GM21381 (cell line): ENCODE data around the gene AKAP7.
"Not testable (repeated sequence)": the region's sequence is repeated elsewhere in the genome, so short reads cannot be mapped to it uniquely, and the experiment has no call there.

Experiments used
- ATAC-seq: cut with Tn5 transposase; IDR thresholded peaks from one replicate; pipeline ENCODE4 v1.9.1; 2021; ENCODE audit warnings: mild to moderate bottlenecking, moderate library complexity; ENCODE audit not compliant: unreplicated experiment

AKAP7 gene

DNA sequence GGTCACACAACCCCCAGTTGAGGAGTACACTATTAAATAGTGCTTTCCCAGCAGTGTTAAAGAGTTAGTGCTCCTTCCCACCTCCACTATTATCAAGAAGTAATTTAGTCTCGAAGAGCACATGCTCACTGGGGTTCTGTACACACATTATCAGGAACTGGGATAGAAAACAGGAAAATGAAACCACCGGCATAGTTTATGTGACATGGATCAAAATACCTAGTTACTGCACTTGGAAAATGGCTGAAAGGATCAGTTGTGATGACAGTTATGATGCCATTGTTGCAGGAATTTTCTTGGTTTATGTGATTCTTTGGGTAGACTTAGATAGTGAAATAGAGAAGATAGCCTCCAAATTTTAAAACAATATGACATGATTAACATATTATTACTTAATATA lies 152.9 kb downstream of the AKAP7 start:
- ATAC-seq, result no peak

DNA sequence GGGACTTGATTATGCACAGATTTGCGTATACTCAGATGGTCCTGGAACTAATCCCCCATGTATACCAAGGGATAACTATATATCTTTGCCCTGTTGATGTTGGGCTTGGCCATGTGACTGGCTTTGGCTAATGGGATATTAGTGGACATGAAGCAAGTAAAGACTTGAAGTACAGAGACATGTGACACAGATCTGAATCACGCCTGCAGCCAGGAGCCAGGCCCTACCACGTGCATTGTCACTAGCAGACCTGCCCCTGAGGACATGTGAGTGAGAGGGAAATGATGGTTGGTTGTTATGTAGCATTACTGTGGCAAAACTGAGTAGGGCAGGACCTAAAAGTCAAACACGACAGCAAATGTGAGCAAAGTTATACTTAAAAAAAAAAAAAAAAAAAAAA lies 155.7 kb downstream of the AKAP7 start:
- ATAC-seq, result no peak

GRCh38 chr6:131292145-131292938 lies 157.1 kb downstream of the AKAP7 start:
- ATAC-seq, result no peak

DNA sequence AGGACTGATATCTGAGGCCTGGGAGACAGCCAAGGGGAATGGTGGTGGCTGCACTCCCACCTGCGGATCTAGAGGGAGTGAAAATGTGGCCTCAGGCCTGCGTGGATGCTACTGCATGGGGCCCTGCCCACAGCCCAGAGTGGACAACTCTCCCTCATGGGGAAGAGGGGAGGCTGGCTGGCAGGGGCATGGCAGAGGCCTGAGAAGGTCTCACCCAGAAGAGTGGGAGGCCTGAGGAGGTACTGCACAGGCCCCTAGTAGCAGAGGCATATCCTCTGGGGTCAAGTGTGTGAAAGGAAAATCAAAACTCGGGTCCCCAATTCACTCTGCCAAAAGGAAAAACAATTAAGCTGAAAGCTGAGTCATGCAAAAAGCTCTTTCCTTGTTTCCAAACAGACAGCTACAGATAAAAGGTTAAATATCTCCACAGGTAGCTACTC lies 158.2 kb downstream of the AKAP7 start:
- no peak for ATAC-seq

GRCh38 chr6:131295081-131295480 lies 159.8 kb downstream of the AKAP7 start:
- no peak for ATAC-seq

DNA sequence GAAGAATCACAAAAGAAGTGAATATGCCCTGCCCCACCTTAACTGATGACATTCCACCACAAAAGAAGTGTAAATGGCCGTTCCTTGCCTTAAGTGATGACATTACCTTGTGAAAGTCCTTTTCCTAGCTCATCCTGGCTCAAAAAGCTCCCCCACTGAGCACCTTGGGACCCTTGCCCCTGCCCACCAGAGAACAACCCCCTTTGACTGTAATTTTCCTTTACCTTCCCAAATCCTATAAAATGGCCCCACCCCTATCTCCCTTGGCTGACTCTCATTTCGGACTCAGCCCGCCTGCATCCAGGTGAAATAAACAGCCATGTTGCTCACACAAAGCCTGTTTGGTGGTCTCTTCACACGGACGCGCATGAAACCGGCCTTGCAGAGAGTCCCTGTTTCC lies 165.6 kb downstream of the AKAP7 start:
- not testable (repeated sequence) for ATAC-seq

GRCh38 chr6:131303338-131303930 lies 168.2 kb downstream of the AKAP7 start:
- no peak for ATAC-seq

GRCh38 chr6:131305037-131305850 lies 170.0 kb downstream of the AKAP7 start:
- ATAC-seq, result no peak

GRCh38 chr6:131309437-131309836 lies 174.2 kb downstream of the AKAP7 start:
- no peak for ATAC-seq

- ATAC-seq, result no peak
Observed at GRCh38 chr6:131314838-131315237, 179.6 kb downstream of the AKAP7 start.

- no peak for ATAC-seq
Observed at GRCh38 chr6:131316654-131317053, 181.4 kb downstream of the AKAP7 start.

- no peak for ATAC-seq
Observed at GRCh38 chr6:131317516-131317915, 182.2 kb downstream of the AKAP7 start.

GRCh38 chr6:131321589-131321988 lies 186.3 kb downstream of the AKAP7 start:
- ATAC-seq, result no peak

- no peak for ATAC-seq
Observed at GRCh38 chr6:131322125-131322524, 186.9 kb downstream of the AKAP7 start.

- ATAC-seq, result not testable (repeated sequence)
Observed at GRCh38 chr6:131325669-131326068, 190.4 kb downstream of the AKAP7 start.

DNA sequence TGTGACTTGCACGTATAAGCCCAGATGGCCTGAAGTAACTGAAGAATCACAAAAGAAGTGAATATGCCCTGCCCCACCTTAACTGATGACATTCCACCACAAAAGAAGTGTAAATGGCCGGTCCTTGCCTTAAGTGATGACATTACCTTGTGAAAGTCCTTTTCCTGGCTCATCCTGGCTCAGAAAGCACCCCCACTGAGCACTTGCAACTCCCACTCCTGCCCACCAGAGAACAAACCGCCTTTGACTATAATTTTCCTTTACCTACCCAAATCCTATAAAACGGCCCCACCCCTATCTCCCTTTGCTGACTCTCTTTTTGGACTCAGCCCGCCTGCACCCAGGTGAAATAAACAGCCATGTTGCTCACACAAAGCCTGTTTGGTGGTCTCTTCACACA lies 193.5 kb downstream of the AKAP7 start:
- ATAC-seq, result not testable (repeated sequence)

DNA sequence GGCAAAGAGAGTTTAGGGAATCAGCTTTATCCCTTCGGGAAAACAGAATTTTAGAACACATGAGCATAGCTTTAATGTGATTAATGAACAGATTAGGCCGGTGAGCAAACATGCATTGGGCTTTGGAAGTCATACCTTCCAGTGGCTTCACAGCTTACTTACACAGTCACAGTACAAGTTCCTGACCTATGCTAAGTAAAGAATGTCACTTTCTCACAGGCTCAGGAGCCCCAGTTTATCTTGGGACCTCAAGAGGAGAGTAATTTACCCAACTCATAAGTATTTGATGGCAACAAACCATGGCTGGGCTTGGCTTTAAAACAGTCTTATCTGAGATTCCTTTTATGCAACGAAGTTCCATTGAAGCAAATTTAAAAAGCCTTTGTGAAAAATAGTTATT lies 195.9 kb downstream of the AKAP7 start:
- no peak for ATAC-seq

DNA sequence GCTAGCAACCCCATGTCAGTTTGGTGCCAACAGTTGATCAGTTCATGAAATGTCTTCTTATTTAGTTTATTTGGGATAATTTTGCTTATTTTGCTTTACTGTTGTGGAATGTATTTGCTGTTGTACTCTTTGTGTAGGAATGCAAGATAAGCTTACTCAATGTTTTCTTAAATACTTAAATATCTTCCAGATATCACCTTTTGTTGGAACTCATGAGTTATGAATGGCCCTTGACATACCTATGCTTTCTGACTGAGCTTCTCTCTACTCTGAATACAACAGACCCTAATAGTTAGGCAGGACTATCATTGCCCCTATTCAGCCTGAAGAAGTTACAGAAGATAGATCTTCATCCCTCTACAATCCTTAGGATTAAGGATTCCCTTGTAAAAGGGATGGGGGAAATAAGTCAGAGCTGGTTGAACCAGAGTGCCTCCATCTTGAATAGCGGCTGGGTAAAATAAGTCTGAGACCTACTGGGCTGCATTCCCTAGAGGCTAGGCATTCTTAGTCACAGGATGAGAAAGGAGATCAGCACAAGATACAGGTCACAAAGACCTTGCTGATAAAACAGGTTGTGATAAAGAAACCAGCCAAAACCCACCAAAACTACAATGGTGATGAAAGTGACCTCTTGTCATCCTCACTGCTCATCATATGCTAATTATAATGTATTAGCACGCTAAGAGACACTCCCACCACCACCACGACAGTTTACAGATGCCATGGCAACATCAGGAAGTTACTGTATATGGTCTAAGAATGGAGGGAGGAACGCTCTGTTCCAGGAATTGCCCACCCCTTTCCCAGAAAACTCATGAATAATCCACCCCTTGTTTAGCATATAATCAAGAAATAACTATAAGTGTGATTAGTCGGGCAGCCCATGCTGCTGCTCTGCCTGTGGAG lies 196.9 kb downstream of the AKAP7 start:
- ATAC-seq, result no peak
